NCI-H526 (cell line): ENCODE data around the gene KIF16B.

Source experiments
- DNase-seq, 2 experiments: peaks; one replicate each; lab custom pipeline; 2025; lab: John Stamatoyannopoulos, UW

KIF16B gene

DNA sequence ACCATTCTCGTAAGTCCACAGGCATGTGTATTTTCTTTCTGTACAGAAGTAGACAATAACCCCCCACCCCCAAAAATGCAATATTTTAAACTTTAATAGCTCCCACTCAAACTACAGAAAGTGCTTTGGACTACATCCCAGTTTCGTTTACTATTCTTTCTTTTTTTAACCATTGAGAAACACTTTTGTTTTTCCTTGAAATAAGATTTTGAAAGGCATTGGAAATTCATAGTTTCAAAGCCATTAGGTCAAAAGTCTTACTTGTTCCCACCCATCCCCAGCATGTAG, 140.0 kb downstream of the KIF16B start:
- DNase-seq: no peak

- DNase-seq: no peak
Measured at GRCh38 chr20:16432466-16433292, 140.6 kb downstream of the KIF16B start.

GRCh38 chr20:16428112-16428511, 145.1 kb downstream of the KIF16B start:
- DNase-seq: no peak

- no peak for DNase-seq
Measured at GRCh38 chr20:16427571-16427970, 145.7 kb downstream of the KIF16B start.

DNA sequence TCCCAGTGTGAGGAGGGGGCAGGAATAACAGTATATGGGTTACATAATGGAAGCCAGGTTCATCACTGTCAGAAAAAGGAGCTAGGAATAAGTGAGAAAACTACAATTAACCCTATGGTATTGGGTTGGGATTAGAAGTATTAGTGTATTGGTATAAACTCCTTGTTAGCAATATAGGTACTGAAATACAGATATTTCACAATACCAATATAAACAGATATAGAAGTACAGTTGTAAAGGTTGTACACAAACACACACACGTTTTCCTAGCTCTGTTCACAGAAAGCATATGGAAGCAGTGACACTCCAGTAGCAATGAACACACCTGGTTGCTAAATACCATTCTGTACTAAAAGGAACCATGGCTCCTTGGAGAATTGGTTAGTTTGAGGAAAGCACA, 148.5 kb downstream of the KIF16B start:
- DNase-seq: no peak

DNA sequence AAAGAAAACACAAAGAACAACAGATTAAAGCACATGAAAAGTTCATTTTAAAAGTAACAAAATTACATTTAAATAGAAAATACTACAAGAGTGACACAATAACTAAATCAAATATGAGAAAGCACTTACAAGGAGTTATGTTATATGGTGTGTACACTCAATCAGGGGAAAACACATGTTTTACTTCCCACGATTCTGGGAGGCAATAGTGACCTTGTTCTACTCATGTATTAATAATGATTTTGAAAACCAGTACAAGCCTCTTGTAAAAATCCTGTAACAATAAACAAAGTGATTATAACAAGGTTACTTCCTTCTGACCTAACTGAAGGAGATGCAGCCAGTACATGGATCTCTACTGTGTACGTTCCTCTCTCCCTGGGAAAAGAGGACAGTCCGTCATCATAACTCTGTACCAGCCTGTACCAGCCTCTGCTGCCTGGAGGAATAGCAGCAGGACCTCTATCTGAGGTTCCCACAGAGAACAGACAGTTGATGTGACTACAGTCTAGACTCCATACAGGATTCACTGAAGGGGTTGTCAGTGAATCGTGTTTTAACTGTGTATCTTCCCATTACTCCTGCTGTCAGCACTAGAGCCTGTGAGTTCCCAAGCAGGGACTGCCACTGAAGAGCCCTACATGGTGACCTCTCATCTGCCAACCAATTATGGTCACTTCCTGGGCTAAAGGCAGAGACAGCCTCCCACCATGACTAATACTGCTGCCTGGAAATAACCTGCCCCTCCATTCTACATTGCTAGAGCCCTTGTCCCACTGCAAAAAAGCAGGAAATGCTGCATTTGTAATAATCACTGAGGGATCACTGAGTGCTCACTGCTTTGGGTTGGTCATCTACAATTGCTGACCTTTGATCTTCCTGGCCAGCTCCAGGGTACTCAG, 149.7 kb downstream of the KIF16B start:
- DNase-seq: no peak

DNA sequence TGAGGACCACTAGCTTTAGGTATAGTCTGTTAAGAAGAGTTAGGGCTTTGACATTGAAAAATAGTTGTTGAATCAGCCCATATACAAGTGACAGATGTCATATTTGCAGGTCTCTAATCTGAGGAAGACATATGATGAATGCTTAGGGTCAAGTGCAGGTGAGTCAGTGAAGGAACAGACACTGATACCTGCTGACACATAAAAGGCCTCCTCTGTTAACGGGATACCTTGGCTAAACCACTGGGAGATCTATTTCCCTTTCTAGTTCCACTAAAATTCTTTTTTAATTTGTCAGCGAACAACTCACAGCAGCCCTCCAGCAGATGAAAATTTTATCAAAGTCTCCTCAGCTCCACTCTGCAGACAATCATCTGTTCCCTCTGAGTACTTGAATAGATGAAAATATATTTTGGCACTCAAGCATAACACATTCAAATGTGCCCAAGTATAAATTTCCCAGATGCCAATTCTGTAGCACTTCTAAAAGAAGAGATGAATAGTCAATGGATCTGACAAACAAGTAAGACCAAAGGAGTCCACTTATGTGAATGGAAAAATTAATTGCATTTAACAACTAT, 154.0 kb downstream of the KIF16B start:
- peak; percentile 26 to 55 for DNase-seq

DNA sequence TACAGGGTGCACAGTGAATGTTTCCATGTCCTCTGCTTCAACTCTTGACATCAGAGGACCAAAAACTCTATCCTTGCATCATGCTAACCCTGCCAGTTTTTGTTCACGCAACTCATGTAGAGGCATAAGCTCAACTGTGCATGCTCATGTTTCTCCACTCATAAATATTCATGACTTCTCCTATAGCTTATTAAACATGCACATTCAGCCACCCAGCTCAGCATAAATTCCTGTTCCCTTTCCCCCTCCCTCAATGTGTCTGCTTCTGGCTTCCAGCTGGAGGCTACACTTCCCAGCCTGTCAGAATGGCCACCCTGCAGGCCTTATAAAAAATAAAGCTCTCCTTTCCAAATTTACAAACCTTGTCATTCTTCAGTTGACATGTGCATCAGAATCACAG, 154.6 kb downstream of the KIF16B start:
- DNase-seq: peak; percentile 79 to 81

DNA sequence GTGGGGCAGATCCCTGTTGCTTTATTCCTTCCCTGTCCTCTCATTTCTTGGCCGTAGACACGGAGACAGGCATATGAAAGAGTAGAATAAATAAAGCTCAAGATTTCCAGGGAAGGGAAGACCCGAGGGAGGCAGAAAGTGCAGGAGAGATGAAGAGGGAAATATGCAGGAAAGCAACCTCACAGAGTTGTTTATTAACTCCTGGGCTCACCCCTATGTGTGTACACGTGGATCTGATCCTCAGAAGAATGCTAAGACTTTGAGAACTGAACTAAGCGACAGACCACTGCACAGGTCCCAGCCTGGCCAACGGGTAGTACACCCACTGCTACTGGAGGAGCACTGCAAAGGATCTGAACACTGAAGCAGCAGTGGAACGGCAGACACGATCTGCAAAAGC, 156.2 kb downstream of the KIF16B start:
- DNase-seq: no peak

- no peak for DNase-seq
Measured at GRCh38 chr20:16415071-16416053, 157.9 kb downstream of the KIF16B start.

DNA sequence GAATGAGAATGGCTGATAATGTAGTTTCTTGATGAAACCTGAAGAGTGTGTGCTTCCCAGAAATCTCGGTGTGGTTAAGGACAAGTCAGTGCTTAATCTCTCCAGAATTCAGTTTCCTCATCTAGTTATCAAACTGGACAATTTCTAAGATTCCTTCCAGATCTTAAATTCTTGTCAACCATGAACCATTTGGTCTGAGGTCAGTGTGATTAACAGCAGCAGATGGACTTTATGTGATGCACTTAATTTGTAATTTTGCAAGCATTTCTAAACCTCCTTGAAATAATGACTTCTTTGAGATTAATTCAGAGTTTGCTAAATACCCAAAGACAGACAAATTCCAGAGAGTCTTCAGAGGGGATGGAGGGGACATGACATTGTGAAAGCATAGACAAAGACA, 160.3 kb downstream of the KIF16B start:
- DNase-seq: no peak

DNA sequence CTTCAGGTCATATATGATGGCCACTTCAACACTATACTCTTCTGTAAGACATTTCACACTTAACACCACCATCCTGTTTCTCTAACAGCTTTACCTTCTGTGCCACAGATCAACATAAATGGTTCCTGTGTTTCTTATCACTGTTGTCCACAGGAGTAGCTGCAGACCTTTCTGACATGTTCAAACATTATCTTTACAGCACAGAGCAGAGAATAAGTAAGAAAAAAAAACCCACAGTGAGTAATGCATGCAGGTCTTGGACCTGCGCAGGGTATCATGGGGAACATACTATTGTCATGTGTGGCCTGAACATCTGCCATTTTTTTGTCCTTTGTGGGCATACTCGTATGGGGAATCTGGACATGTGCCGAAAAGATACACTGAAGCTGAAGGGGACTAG, 161.9 kb downstream of the KIF16B start:
- DNase-seq: no peak

- no peak for DNase-seq
Measured at GRCh38 chr20:16410626-16411025, 162.6 kb downstream of the KIF16B start.

- DNase-seq: no peak
Measured at GRCh38 chr20:16408981-16409380, 164.3 kb downstream of the KIF16B start.

GRCh38 chr20:16407251-16408067, 165.8 kb downstream of the KIF16B start:
- no peak for DNase-seq

GRCh38 chr20:16405254-16405653, 168.0 kb downstream of the KIF16B start:
- no peak for DNase-seq

GRCh38 chr20:16404640-16405039, 168.6 kb downstream of the KIF16B start:
- no peak for DNase-seq

GRCh38 chr20:16404171-16404570, 169.1 kb downstream of the KIF16B start:
- no peak for DNase-seq

- no peak for DNase-seq
Measured at GRCh38 chr20:16400234-16400633, 173.0 kb downstream of the KIF16B start.

DNA sequence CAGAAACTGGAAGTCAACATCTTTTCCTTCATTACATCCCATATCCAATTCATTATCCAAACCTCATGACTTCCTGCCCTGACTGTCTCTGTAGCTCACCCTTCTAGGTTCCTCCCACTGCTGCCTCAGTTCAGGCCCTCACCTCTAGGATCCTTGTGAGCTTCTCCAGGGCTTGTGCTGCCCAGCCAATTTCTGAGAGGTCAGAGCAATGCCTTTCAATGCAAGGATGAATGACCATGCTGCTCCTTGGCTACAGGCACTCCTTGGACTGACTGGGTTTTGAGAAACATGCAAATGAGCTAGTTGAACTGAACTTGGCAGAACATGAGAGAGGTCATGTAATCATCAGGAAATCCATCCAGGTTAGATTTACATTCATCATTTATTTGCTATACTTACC, 173.4 kb downstream of the KIF16B start:
- no peak for DNase-seq

DNA sequence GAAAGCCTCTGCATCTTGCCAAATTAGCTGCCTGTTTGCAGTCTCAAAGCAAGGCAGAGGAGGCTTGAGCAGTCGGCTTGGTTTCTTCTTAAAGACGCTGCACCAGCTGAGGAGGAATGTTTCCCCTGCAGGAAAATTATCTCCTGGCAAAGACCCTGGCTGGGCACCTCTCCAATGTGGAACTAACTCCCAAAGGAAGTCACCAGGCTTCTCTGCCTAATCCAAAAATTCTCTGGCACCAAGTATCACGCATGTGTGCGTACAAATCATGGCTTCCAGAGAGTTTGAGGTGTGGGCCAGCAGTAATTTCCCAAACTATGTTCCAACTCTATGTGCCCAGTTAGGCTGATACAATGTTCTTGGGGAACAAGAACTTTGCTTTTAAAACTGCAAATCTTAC, 176.2 kb downstream of the KIF16B start:
- no peak for DNase-seq
